Measurements from ENCODE around the gene ARL6IP4. TPM values are rescaled to one million over a fixed set of nuclear protein-coding genes. Genes with fewer than 3 reads are reported as not detected.

Gene ARL6IP4
- total RNA-seq, 1 donor from 2014 or later: 146 TPM

DNA sequence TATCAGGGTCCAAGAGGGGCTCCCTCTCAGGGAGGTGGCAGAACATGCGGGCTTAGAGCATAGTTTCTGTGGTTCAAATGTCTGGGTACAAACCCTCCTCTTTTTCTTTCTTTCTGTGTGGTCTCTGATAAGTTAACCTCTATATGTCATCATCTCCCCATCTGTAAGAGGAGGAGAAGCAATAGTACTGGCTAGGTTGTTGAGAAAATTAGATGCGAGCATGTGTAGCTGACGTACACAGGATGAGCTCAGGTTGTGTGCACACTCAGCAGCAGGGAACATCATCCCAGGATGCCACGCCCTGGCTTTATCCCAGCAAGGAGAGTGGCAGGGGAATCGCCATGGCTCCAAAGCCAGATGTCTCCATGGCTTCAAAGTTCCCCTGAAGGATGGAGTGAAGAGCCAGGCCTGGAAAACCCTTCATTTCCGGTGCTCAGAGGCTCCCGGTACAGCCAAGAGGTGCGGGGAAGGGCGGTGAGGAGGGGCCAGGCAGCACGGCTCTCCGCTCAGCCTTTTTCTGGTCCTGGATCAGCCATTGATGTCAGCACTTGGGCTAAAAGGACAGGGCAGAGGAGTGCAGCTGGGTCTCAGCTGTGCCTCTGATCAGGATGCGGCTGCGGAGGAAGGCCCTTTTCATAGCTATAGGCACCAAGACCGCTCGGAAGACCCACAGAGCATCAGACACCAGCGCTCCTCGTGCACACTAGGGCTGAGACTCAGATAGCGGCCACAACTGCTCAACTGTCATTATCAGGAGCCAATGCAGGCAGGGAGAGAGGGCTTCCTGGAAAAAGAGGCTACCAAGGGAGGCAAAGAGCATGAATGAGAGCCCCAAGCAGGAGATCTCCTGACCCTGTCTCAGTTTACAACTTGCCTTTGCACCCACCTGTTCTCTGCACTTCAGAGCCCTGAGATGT is 41.5 kb downstream of the ARL6IP4 start:
- no peak for DNase-seq (ENCODE audit: low spot score)
- H3K4me3 Mint-ChIP-seq (ENCODE audit: unreplicated experiment): no peak overlapping the region
- H3K27ac Mint-ChIP-seq (ENCODE audit: unreplicated experiment): no peak overlapping the region
- no peaks in the 10 kb centered on the region for H3K36me3 Mint-ChIP-seq (ENCODE audit: low read depth)
- H3K4me1 Mint-ChIP-seq (ENCODE audit: low read depth): peaks cover 7% of the 10 kb centered on the region
- TF ChIP-seq, protein P1, sequence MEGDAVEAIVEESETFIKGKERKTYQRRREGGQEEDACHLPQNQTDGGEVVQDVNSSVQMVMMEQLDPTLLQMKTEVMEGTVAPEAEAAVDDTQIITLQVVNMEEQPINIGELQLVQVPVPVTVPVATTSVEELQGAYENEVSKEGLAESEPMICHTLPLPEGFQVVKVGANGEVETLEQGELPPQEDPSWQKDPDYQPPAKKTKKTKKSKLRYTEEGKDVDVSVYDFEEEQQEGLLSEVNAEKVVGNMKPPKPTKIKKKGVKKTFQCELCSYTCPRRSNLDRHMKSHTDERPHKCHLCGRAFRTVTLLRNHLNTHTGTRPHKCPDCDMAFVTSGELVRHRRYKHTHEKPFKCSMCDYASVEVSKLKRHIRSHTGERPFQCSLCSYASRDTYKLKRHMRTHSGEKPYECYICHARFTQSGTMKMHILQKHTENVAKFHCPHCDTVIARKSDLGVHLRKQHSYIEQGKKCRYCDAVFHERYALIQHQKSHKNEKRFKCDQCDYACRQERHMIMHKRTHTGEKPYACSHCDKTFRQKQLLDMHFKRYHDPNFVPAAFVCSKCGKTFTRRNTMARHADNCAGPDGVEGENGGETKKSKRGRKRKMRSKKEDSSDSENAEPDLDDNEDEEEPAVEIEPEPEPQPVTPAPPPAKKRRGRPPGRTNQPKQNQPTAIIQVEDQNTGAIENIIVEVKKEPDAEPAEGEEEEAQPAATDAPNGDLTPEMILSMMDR (IDR thresholded peaks at IDR 0.05): no peak
- H3K27me3 Mint-ChIP-seq (ENCODE audit: low read depth): no peaks in the 10 kb centered on the region
- H3K9me3 Mint-ChIP-seq (ENCODE audit: low read depth): no peaks in the 10 kb centered on the region

DNA sequence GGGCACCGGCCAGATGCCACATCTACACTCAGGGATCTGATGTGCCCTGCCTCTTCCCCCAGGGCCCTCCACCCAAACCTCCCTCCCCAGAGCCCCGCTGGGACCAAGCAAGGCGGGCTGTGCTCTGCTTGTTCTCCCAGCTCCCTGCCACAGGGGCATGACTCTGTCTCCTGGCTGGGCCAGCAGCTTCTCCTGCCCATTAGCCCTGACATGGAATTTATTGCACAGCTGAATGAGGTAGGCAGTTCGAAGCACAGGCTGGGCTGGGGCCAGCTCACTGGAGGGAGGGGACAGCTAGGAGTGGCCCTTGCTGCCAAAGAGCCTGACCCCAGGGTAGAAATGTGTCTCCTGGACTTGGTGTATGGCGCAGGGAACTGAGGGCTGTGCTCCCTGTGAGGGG is 42.4 kb downstream of the ARL6IP4 start:
- Mint-ChIP-seq H3K9me3 (ENCODE audit: low read depth) (no peaks in the 10 kb centered on the region), H3K4me3 (ENCODE audit: unreplicated experiment) (no peak overlapping the region), H3K36me3 (ENCODE audit: low read depth) (no peaks in the 10 kb centered on the region), H3K4me1 (ENCODE audit: low read depth) (peaks cover 7% of the 10 kb centered on the region), H3K27ac (ENCODE audit: unreplicated experiment) (no peak overlapping the region), H3K27me3 (ENCODE audit: low read depth) (no peaks in the 10 kb centered on the region)
- TF ChIP-seq, protein P1 (IDR thresholded peaks at IDR 0.05): no peak
- peak; percentile 59 for DNase-seq (ENCODE audit: low spot score)

DNA sequence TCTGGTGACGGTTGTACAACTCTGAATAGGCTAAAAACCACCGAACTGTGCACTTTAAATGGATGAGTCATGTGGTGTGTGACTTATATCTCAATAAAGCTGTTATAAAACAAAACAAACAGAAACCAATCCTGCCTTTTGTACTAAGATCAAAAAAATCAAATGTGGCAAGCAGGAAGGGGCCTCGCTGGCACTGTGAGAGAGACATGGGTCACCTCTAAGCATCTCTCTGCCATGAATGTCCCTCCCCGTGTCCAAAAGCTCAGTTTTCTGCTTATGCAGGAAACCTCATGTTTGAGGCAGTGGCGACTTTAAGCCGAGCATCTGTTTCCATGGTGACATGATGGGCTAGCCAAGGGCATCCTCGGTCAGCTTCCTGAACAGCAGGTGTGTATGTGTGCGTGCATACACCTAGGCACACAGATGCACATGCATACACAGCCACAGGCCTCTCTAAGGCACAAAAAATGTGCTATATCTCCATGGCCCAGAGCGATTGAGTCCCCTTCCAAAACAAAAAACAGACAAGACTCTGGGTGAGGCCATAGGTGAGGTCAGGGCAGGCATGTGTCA is 44.4 kb downstream of the ARL6IP4 start:
- H3K36me3 Mint-ChIP-seq (ENCODE audit: low read depth): no peaks in the 10 kb centered on the region
- H3K27me3 Mint-ChIP-seq (ENCODE audit: low read depth): no peaks in the 10 kb centered on the region
- DNase-seq (ENCODE audit: low spot score): peak; percentile 30

DNA sequence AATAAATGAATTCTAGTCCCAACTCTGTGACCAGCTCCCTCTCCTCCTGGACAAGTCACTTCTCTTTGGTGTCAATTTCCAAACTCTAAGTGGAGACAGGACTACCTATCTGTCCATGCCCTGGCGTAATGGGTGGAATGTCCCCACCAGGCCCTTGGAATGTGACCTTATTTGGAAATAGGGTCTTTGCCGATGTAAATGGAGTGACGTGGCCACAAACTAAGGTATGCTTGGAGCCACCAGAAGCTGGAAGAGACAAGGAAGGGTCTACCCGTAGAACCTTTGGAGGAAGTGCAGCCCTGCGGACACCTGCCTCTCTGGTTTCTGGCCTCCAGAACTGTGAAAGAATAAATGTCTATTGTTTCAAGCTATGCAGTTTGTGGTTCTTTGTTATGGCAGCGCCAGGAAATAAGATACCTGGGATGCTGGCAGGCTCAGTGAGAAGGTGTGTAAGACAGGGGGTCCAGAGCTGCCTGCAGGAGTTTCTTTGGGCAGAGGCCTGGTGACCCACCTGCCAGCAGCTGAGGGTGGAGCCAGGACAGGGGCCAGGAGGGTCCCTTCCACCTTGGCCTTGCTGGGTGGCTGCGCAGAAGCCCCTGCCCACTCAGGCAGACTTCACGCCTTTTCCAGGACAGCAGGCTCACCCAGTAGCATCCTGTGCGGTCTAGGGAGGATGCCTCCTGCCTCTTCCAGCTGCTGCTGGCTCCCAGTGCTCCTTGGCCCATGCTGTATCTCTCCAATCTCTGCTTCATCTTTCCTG is 45.8 kb downstream of the ARL6IP4 start:
- TF ChIP-seq, protein P1 (IDR thresholded peaks at IDR 0.05): no peak
- H3K4me3 Mint-ChIP-seq (ENCODE audit: unreplicated experiment): no peak overlapping the region
- peaks cover 4% of the 10 kb centered on the region for H3K4me1 Mint-ChIP-seq (ENCODE audit: low read depth)
- no peaks in the 10 kb centered on the region for H3K27me3 Mint-ChIP-seq (ENCODE audit: low read depth)
- no peaks in the 10 kb centered on the region for H3K9me3 Mint-ChIP-seq (ENCODE audit: low read depth)
- no peak overlapping the region for H3K27ac Mint-ChIP-seq (ENCODE audit: unreplicated experiment)
- DNase-seq (ENCODE audit: low spot score): peak; percentile 36
- H3K36me3 Mint-ChIP-seq (ENCODE audit: low read depth): peaks cover 2% of the 10 kb centered on the region

More for the DNA sequence above, 44.4 kb downstream of the ARL6IP4 start:
- TF ChIP-seq, protein P1 (IDR thresholded peaks at IDR 0.05): no peak
- Mint-ChIP-seq H3K4me3 (ENCODE audit: unreplicated experiment) (no peak overlapping the region), H3K9me3 (ENCODE audit: low read depth) (no peaks in the 10 kb centered on the region), H3K27ac (ENCODE audit: unreplicated experiment) (no peak overlapping the region), H3K4me1 (ENCODE audit: low read depth) (peaks cover 4% of the 10 kb centered on the region)
